GM19043 (cell line): ENCODE measurements around the gene WNT9A.

Source experiments
- ATAC-seq: cut with Tn5 transposase; IDR thresholded peaks from one replicate; pipeline ENCODE4 v1.9.1; 2021; ENCODE audit warnings: low read depth; ENCODE audit not compliant: unreplicated experiment

The WNT9A gene

GRCh38 chr1:227942021-227942715 lies 5.6 kb downstream of the WNT9A start:
- ATAC-seq = no peak

DNA sequence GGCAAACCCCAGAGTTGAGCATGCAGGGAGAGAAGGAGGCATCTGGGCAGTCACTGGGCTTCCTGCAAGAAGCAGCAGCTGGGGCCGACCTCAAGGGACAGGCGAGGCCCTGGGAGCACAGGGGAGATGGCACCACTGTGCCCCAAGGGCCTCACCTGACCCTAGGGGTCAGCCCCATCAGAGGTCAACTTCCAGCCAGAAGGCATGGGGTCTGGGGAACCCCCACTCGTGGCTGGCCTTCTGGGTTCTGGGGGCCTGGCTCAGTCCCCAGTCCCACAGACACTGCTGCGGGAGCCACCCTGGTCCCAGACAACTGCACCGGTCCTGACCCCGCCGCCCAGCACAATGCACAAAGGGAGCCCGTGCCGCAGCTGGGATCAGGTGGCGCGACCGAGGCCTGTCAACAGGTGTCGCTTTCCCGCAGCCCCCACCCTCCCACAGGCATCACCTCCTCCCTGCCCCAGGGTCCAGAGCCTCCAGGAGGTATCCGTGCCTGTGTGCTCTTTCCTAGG lies 6.2 kb downstream of the WNT9A start:
- no peak for ATAC-seq

GRCh38 chr1:227940791-227941241 lies 6.9 kb downstream of the WNT9A start:
- ATAC-seq = no peak

DNA sequence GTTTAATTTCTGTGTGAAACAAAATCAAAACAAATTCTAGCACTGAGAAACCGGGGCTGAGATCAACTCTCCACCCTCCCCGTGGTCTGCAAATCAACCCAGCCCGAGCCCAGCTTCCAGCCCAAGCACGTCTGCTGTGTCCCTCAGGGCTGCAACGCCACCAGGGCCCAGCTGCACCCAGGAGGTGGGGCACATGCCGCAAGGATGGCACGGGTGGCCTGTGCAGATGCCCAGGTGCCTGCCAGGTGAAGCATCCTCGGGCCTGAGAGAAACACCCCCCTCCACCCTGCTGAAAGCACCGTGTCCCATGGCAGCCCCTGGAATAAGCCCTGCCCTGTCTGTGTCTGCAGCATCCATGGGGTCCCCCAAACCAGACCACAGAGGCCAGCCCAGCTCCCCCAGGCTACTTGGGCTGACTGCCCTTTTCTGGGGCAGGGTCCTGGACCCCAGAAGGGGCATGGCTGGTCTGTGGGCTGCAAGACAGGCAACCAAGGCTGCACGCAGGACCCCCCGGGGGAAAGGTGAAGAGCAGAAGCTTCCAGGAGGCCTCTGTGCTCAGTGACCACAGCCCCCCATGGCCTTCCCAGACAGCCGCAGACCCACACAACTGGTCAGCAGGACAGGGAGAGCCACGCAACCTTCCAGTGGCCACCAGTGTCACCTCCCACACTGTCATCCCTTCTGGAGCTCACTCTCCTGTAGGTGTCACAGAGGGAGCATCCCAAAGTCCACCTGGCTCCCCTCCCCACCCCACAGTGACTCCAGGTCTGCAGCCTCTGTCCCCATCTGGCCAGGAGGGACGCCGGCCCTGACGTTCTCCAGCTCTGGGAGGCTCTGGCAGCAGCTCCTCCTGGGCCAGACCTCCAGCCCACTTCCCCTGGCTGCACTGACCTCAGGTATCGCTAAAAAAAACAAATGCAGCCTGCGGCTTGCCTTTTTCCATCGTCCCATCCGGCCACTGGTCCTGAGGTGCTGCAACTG lies 7.7 kb downstream of the WNT9A start:
- ATAC-seq = no peak

GRCh38 chr1:227938911-227939790 lies 8.6 kb downstream of the WNT9A start:
- no peak for ATAC-seq

- no peak for ATAC-seq
These were observed 9.5 kb downstream of the WNT9A start for GRCh38 chr1:227938276-227938675.

DNA sequence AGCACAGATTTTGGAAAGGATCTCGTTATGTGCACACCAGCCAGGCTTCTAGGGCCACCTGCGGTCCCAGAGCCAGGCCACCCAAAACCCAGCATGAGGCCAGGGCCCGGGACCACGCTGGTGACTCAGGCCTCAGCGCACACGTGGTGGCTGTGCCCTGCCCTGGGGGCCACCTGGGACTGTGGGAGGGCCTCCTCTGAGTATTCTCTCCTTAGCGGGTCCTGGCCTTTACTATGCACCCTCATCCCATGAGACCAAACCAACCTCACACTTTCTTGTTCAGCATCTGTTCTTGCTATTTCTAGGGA lies 9.9 kb downstream of the WNT9A start:
- ATAC-seq = no peak

GRCh38 chr1:227937031-227937837 lies 10.5 kb downstream of the WNT9A start:
- no peak for ATAC-seq

GRCh38 chr1:227935826-227936225 lies 11.9 kb downstream of the WNT9A start:
- no peak for ATAC-seq

DNA sequence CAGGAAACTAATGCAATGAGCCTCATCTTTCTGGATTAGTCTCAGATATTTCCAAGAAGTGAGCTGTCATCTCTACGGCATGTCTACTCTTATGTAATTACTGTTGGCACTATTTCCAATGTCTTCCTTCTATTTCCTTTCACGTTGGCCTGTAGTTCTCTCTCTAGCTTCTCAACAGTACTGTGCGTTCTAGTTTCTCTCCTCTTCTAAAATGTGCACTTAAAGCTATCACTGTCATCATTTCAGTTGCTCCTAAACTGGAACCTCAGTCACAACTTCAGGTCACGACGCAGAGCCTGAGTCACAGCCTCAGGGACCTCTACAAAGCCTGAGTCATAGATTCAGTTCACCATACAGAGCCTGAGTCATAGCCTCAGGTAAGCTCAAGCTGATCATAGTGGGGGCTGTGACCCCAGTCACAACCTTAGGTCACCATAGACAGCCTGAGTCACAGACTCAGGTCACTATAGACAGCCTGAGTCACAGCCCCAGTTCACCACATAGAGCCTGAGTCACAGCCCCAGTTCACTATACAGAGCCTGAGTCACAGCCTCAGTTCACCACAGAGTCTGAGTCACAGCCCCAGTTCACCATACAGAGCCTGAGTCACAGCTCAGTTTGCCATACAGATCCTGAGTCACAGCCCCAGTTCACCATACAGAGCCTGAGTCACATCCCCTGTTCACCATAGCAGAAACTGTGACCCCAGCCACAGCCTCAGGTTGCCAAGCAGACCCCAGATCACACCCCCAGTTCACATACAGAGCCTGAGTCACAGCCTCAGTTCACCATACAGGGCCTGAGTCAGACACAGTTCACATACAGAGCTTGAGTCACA lies 13.0 kb downstream of the WNT9A start:
- ATAC-seq = no peak

DNA sequence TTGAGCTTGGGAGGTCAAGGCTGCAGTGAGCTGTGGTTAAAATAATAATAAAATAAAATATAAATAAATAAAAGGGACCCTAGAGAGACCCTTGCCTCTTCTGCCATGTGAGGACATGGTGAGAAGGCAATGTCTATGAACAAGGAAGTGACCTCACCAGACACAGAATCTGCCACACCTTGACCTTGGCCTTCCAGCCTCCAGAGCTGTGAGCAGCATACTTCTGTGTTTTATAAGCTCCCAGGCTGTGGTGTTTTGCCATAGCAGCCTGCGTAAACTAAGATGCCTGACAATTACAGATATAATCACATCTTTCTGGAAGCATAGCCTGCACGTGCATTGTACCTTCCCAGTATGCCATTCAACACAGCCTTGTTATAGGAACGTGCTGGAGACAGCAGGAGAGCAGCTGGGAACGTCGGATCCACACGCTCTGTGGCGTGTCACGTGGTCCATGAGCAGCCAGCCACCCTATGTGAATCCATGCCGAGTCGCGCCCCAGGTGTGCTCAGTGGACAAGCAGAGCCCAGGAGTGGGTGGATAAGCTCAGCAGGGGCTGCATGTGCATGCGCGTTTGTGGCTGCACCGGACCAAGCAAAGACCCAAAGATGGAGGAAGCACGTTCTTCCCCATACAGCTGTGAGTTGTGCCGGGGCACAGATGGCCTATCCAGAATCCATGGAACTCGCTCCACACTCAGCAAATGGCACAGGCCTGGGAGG lies 17.8 kb downstream of the WNT9A start:
- no peak for ATAC-seq

- ATAC-seq = no peak
These were observed 18.8 kb downstream of the WNT9A start for GRCh38 chr1:227928811-227929375.

- no peak for ATAC-seq
These were observed 19.6 kb downstream of the WNT9A start for GRCh38 chr1:227927971-227928741.

GRCh38 chr1:227926896-227927885 lies 20.5 kb downstream of the WNT9A start:
- no peak for ATAC-seq

- no peak for ATAC-seq
These were observed 21.4 kb downstream of the WNT9A start for GRCh38 chr1:227926216-227926791.
